PC-3 (cell line): ENCODE results near the gene PKNOX2. TPM values are rescaled to one million over a fixed set of nuclear protein-coding genes. Genes with fewer than 3 reads are reported as not detected.
A peak's percentile ranks its signal among the peaks of the same experiment; 100 is the strongest.

Source experiments
- ATAC-seq: fragments of 200-7000 bp; cut with Tn5 transposase; 2 replicates; pipeline ENCODE4 v1.9.1; 2020; ENCODE audit warnings: mild to moderate bottlenecking, moderate library complexity
- BruUV-seq: library from RNA; stranded (reverse); fragments of 400-500 nt; replicated peaks from 2 replicates; lab custom pipeline; 2021; lab: Mats Ljungman, UMichigan
- CTCF ChIA-PET: fragments of 300-600 bp; sonication (Branson Sonifier 250); formaldehyde crosslinking; loops from one replicate; lab custom pipeline; 2022; ENCODE audit warnings: antibody characterized with exemption; lab: Charles Lee
- POLR2A ChIA-PET: fragments of 300-600 bp; sonication (Branson Sonifier 250); formaldehyde crosslinking; loops from one replicate; lab custom pipeline; 2022; ENCODE audit warnings: antibody characterized with exemption; ENCODE audit not compliant: unreplicated experiment; lab: Charles Lee
- DNase-seq: peaks from one replicate; pipeline ENCODE4 v3.0.0-alpha.2; 2015
- H2AFZ ChIP-seq: fragments of 300-600 bp; sonication (generic); 2 replicates; pipeline ENCODE4 v1.6.0; 2016; ENCODE audit warnings: antibody characterized with exemption, low read length
- H3F3A ChIP-seq: fragments of 300-600 bp; sonication (generic); one replicate; pipeline ENCODE4 v1.6.0; 2017; ENCODE audit warnings: antibody characterized with exemption, low read length, control low read depth, mild to moderate bottlenecking; ENCODE audit not compliant: unreplicated experiment
- H3K27ac ChIP-seq: fragments of 300-600 bp; sonication (generic); 2 replicates; pipeline ENCODE4 v1.5.1; 2016; ENCODE audit warnings: mild to moderate bottlenecking, low read length
- H3K27me3 ChIP-seq: fragments of 300-600 bp; sonication (generic); 2 replicates; pipeline ENCODE4 v1.6.1; 2016; ENCODE audit warnings: low read length, mixed read lengths
- H3K36me3 ChIP-seq: fragments of 300-600 bp; sonication (generic); 2 replicates; pipeline ENCODE4 v1.6.1; 2016; ENCODE audit warnings: low read depth, mixed run types, low read length, mixed read lengths
- H3K4me1 ChIP-seq: fragments of 300-600 bp; sonication (generic); 2 replicates; pipeline ENCODE4 v1.5.1; 2016; ENCODE audit warnings: low read length; ENCODE audit not compliant: insufficient read depth
- H3K4me2 ChIP-seq: fragments of 300-600 bp; sonication (generic); 2 replicates; pipeline ENCODE4 v1.6.0; 2016; ENCODE audit warnings: low read length
- H3K4me3 ChIP-seq: fragments of 300-600 bp; sonication (generic); 2 replicates; pipeline ENCODE4 v1.5.1; 2016; ENCODE audit warnings: mild to moderate bottlenecking, low read length, mixed read lengths
- H3K79me2 ChIP-seq: fragments of 300-600 bp; sonication (generic); 2 replicates; pipeline ENCODE4 v1.6.1; 2017; ENCODE audit warnings: low read length, mixed read lengths
- H3K9ac ChIP-seq: fragments of 300-600 bp; sonication (generic); 2 replicates; pipeline ENCODE4 v1.6.0; 2016; ENCODE audit warnings: mild to moderate bottlenecking, low read length
- H3K9me2 ChIP-seq: fragments of 300-600 bp; sonication (generic); replicated peaks from 2 replicates; pipeline ENCODE4 v1.6.1; 2016; ENCODE audit warnings: mixed run types, low read length, mixed read lengths
- H3K9me3 ChIP-seq: fragments of 300-600 bp; sonication (generic); 2 replicates; pipeline ENCODE4 v1.6.1; 2016; ENCODE audit warnings: low read length, mixed read lengths
- H4K20me1 ChIP-seq: fragments of 300-600 bp; sonication (generic); 2 replicates; pipeline ENCODE4 v1.6.1; 2016; ENCODE audit warnings: low read length, mixed read lengths
- CTCF ChIP-seq: fragments of 300-600 bp; sonication (generic); conservative IDR thresholded peaks from 2 replicates; pipeline ENCODE4 v1.5.1; 2017; ENCODE audit warnings: antibody characterized with exemption, low read depth, mild to moderate bottlenecking, low read length
- EZH2 ChIP-seq: fragments of 300-600 bp; sonication (generic); IDR thresholded peaks from one replicate; pipeline ENCODE4 v1.6.1; 2017; ENCODE audit warnings: antibody characterized with exemption, mild to moderate bottlenecking, low read length; ENCODE audit not compliant: unreplicated experiment
- EZH2phosphoT487 ChIP-seq: fragments of 300-600 bp; sonication (generic); IDR thresholded peaks from 2 replicates; pipeline ENCODE4 v1.6.1; 2018; ENCODE audit warnings: mild to moderate bottlenecking, antibody characterized with exemption, low read length, borderline replicate concordance
- intact Hi-C: fragments of 100-400 bp; cut with micrococcal nuclease; formaldehyde crosslinking; loops from 2 replicates; pipeline ENCODE4 v1.9.0; 2023
- total RNA-seq: library from RNA; depleted of rRNA; stranded (reverse); fragments of >200 nt; gene quantifications from 2 replicates; pipeline ENCODE4 v1.2.3, GENCODE V29; 2014

Gene PKNOX2
- total RNA-seq, 1 experiment from 2014 or later: not detected

- ChIA-PET POLR2A (interaction anchor here (0.8 kb wide), 1 partner anchor 51 kb away, joined by 4 read pairs; no protein-coding TSS in a partner anchor), CTCF (interaction anchor here (0.8 kb wide), 1 partner anchor 12 kb away, joined by 3 read pairs; no protein-coding TSS in a partner anchor)
- no peak overlapping the region for H3K4me3 ChIP-seq
- H3K9me2 ChIP-seq: no peaks in the 10 kb centered on the region
- H3K4me1 ChIP-seq: no peaks in the 10 kb centered on the region
- BruUV-seq: no TSS peak
- H3K9ac ChIP-seq: no peak overlapping the region
- intact Hi-C loops: no loop called here
- H3K27ac ChIP-seq: no peak overlapping the region
- H3K79me2 ChIP-seq: no peaks in the 10 kb centered on the region
- H3F3A ChIP-seq: no peaks in the 10 kb centered on the region
- H3K4me2 ChIP-seq: no peak overlapping the region
- H4K20me1 ChIP-seq: no peaks in the 10 kb centered on the region
- TF ChIP-seq EZH2 (no peak), EZH2phosphoT487 (no peak), CTCF (no peak)
- H3K27me3 ChIP-seq: peaks cover 12% of the 10 kb centered on the region; the same call in 1 of the 2 replicates
- no peaks in the 10 kb centered on the region for H3K36me3 ChIP-seq
- ATAC-seq (no peak), DNase-seq (no peak)
- H3K9me3 ChIP-seq: no peaks in the 10 kb centered on the region
- H2AFZ ChIP-seq: no peak overlapping the region
Measured at GRCh38 chr11:125357551-125357950, 193.0 kb downstream of the PKNOX2 start.

DNA sequence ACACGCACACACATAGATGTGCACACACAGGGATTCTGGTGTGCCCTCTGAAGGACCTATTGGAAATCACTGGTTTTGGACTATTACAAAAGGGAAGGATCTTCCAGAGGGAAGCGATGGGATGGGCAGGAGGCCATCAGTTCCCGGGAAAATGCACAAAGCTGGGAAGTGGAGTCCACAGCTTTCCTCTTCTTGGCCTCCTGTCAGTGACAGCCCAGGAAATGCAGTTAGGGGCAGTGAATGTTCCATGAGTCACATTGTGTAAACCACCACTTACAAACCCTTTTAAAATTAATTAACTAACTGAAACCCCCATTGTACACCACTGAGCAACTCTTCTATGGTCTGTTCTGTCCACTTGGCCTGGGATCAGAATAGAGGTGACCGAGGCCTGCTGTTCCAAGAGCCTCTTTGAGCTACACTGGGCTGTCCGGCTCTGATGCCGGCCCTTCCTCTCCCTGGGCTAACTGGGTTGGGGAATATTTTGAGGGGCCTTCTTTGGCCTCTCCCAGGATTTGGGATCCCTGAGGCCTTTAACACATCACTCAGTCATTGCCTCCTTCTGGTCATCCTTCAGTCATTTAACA is 193.8 kb downstream of the PKNOX2 start:
- ChIA-PET CTCF (no interaction called here), POLR2A (no interaction called here)
- Histone ChIP-seq H3K9me3 (no peaks in the 10 kb centered on the region), H3K27ac (no peak overlapping the region), H3K4me3 (no peak overlapping the region), H4K20me1 (no peaks in the 10 kb centered on the region), H3K79me2 (no peaks in the 10 kb centered on the region), H3F3A (no peaks in the 10 kb centered on the region), H3K27me3 (peaks cover 4% of the 10 kb centered on the region; the same call in 1 of the 2 replicates), H3K9ac (no peak overlapping the region), H3K4me1 (no peaks in the 10 kb centered on the region), H2AFZ (no peak overlapping the region), H3K4me2 (no peak overlapping the region), H3K9me2 (no peaks in the 10 kb centered on the region), H3K36me3 (no peaks in the 10 kb centered on the region)
- BruUV-seq: no TSS peak
- TF ChIP-seq EZH2 (no peak), EZH2phosphoT487 (no peak), CTCF (no peak)
- intact Hi-C loops: no loop called here
- ATAC-seq (peak; percentile 56), DNase-seq (peak; percentile 27)

GRCh38 chr11:125359130-125359529 is 194.6 kb downstream of the PKNOX2 start:
- TF ChIP-seq CTCF (no peak), EZH2phosphoT487 (no peak), EZH2 (no peak)
- H3K4me1 ChIP-seq: peaks cover 7% of the 10 kb centered on the region; the same call in 1 of the 2 replicates
- no peaks in the 10 kb centered on the region for H3K36me3 ChIP-seq
- ATAC-seq (no peak), DNase-seq (no peak)
- no peak overlapping the region for H3K4me3 ChIP-seq
- intact Hi-C loops: no loop called here
- no peak overlapping the region for H3K4me2 ChIP-seq
- H3K79me2 ChIP-seq: no peaks in the 10 kb centered on the region
- H3F3A ChIP-seq: no peaks in the 10 kb centered on the region
- BruUV-seq: no TSS peak
- H3K9me2 ChIP-seq: no peaks in the 10 kb centered on the region
- no peak overlapping the region for H3K9ac ChIP-seq
- ChIA-PET CTCF (no interaction called here), POLR2A (no interaction called here)
- H3K27ac ChIP-seq: no peak overlapping the region
- no peak overlapping the region for H2AFZ ChIP-seq
- H4K20me1 ChIP-seq: no peaks in the 10 kb centered on the region
- no peaks in the 10 kb centered on the region for H3K27me3 ChIP-seq
- H3K9me3 ChIP-seq: no peaks in the 10 kb centered on the region
